H9 (cell line): ENCODE data around the gene LDB1. TPM values are rescaled to one million over a fixed set of nuclear protein-coding genes. Genes with fewer than 3 reads are reported as not detected.

Experiments
- DNase-seq: peaks from one replicate; pipeline ENCODE4 v3.0.0-alpha.2; 2017
- H2AFZ ChIP-seq: one replicate; pipeline ENCODE4 v1.6.1; 2013; ENCODE audit warnings: mild to moderate bottlenecking, low read length, control low read depth, moderate library complexity
- H2AK5ac ChIP-seq: 2 replicates; pipeline ENCODE4 v1.6.1; 2013; ENCODE audit warnings: low read length, control low read depth, mixed read lengths; ENCODE audit not compliant: insufficient read length
- H2BK120ac ChIP-seq: one replicate; pipeline ENCODE4 v1.6.1; 2013; ENCODE audit warnings: low read depth, mild to moderate bottlenecking, low read length, control low read depth, inconsistent platforms; ENCODE audit not compliant: poor library complexity, severe bottlenecking
- H2BK12ac ChIP-seq: 2 replicates; pipeline ENCODE4 v1.6.1; 2013; ENCODE audit warnings: low read length, control low read depth, mixed read lengths, low read depth; ENCODE audit not compliant: insufficient read length
- H2BK15ac ChIP-seq: 2 replicates; pipeline ENCODE4 v1.6.1; 2013; ENCODE audit warnings: low read depth, low read length, control low read depth
- H2BK20ac ChIP-seq: one replicate; pipeline ENCODE4 v1.6.1; 2013; ENCODE audit warnings: low read depth, mild to moderate bottlenecking, low read length, control low read depth, inconsistent platforms; ENCODE audit not compliant: poor library complexity, severe bottlenecking
- H2BK5ac ChIP-seq: 2 replicates; pipeline ENCODE4 v1.6.1; 2013; ENCODE audit warnings: low read length, control low read depth, mixed read lengths; ENCODE audit not compliant: insufficient read length
- H3K14ac ChIP-seq: 2 replicates; pipeline ENCODE4 v1.6.1; 2013; ENCODE audit warnings: low read length, control low read depth; ENCODE audit not compliant: insufficient read depth
- H3K18ac ChIP-seq: 2 replicates; pipeline ENCODE4 v1.6.1; 2013; ENCODE audit warnings: low read depth, mild to moderate bottlenecking, mixed read lengths, low read length, control low read depth; ENCODE audit not compliant: insufficient read length
- H3K23ac ChIP-seq: 2 replicates; pipeline ENCODE4 v1.6.1; 2013; ENCODE audit warnings: low read length, control low read depth, mixed read lengths, low read depth; ENCODE audit not compliant: insufficient read length
- H3K23me2 ChIP-seq: 2 replicates; pipeline ENCODE4 v1.6.1; 2013; ENCODE audit warnings: low read depth, mild to moderate bottlenecking, mixed read lengths, low read length, control low read depth; ENCODE audit not compliant: insufficient read length, poor library complexity, severe bottlenecking
- H3K27ac ChIP-seq: 2 replicates; pipeline ENCODE4 v1.5.1; 2013; ENCODE audit warnings: low read length, control low read depth, mixed read lengths, low read depth; ENCODE audit not compliant: insufficient read length
- H3K27me3 ChIP-seq: 2 replicates; pipeline ENCODE4 v1.6.1; 2013; ENCODE audit warnings: low read length, control low read depth, inconsistent platforms; ENCODE audit not compliant: insufficient read depth
- H3K4ac ChIP-seq: 2 replicates; pipeline ENCODE4 v1.6.1; 2013; ENCODE audit warnings: low read depth, mild to moderate bottlenecking, control low read depth, inconsistent platforms, low read length, moderate library complexity
- H3K4me1 ChIP-seq: 2 replicates; pipeline ENCODE4 v1.6.1; 2013; ENCODE audit warnings: low read length, control low read depth, inconsistent platforms; ENCODE audit not compliant: insufficient read depth
- H3K4me2 ChIP-seq: 2 replicates; pipeline ENCODE4 v1.6.1; 2013; ENCODE audit warnings: low read length, control low read depth, mixed read lengths; ENCODE audit not compliant: insufficient read length, insufficient read depth
- H3K56ac ChIP-seq: 2 replicates; pipeline ENCODE4 v1.6.1; 2013; ENCODE audit warnings: low read depth, mild to moderate bottlenecking, mixed read lengths, low read length, control low read depth; ENCODE audit not compliant: insufficient read length
- H3K79me1 ChIP-seq: 2 replicates; pipeline ENCODE4 v1.6.1; 2013; ENCODE audit warnings: low read depth, mild to moderate bottlenecking, moderate library complexity, low read length, control low read depth, inconsistent platforms; ENCODE audit not compliant: insufficient read depth, poor library complexity, severe bottlenecking
- H3K79me2 ChIP-seq: 2 replicates; pipeline ENCODE4 v1.6.1; 2013; ENCODE audit warnings: low read length, control low read depth, inconsistent platforms; ENCODE audit not compliant: insufficient read depth
- H3K9ac ChIP-seq: 2 replicates; pipeline ENCODE4 v1.6.1; 2013; ENCODE audit warnings: low read length, control low read depth, mixed read lengths; ENCODE audit not compliant: insufficient read length; ENCODE audit errors: extremely low read depth
- H3K9me3 ChIP-seq: one replicate; pipeline ENCODE4 v1.6.1; 2013; ENCODE audit warnings: low read depth, low read length, inconsistent platforms; ENCODE audit not compliant: control insufficient read depth
- H3T11ph ChIP-seq: one replicate; pipeline ENCODE4 v1.6.1; 2013; ENCODE audit warnings: mild to moderate bottlenecking, low read length, control low read depth, inconsistent platforms
- H4K20me1 ChIP-seq: one replicate; pipeline ENCODE4 v1.6.1; 2013; ENCODE audit not compliant: control insufficient read depth, insufficient read length, insufficient read depth
- H4K5ac ChIP-seq: 2 replicates; pipeline ENCODE4 v1.6.1; 2013; ENCODE audit warnings: low read depth, mild to moderate bottlenecking, mixed read lengths, low read length, control low read depth; ENCODE audit not compliant: insufficient read length
- H4K8ac ChIP-seq: replicated peaks from 2 replicates; pipeline ENCODE4 v1.6.1; 2013; ENCODE audit warnings: low read length, control low read depth, mixed read lengths, low read depth; ENCODE audit not compliant: insufficient read length
- H4K91ac ChIP-seq: 2 replicates; pipeline ENCODE4 v1.6.1; 2013; ENCODE audit warnings: low read depth, mild to moderate bottlenecking, moderate library complexity, mixed read lengths, low read length, control low read depth; ENCODE audit not compliant: insufficient read length
- H3K27ac Mint-ChIP-seq, 3 experiments: 2 replicates in 2 of 3; 3 replicates in 1 of 3; pipeline ENCODE4 v1.8.0; 2020 to 2021; ENCODE audit warnings: mixed read lengths in 3 of 3, mild to moderate bottlenecking in 1 of 3, moderate library complexity in 1 of 3
- H3K27me3 Mint-ChIP-seq: 2 replicates; pipeline ENCODE4 v1.8.0; 2021; ENCODE audit warnings: low read depth, mild to moderate bottlenecking, moderate library complexity, mixed read lengths
- H3K36me3 Mint-ChIP-seq, 3 experiments: 2 replicates in 2 of 3; 3 replicates in 1 of 3; pipeline ENCODE4 v1.8.0; 2020 to 2021; ENCODE audit warnings: low read depth in 3 of 3, mixed read lengths in 3 of 3; ENCODE audit not compliant: insufficient read depth in 1 of 3
- H3K4me1 Mint-ChIP-seq, 2 experiments: 2 replicates each; pipeline ENCODE4 v1.8.0; 2020; ENCODE audit warnings: mixed read lengths in 2 of 2
- H3K4me3 Mint-ChIP-seq, 2 experiments: 2 replicates in 1 of 2; 3 replicates in 1 of 2; pipeline ENCODE4 v1.8.0; 2020 to 2021; ENCODE audit warnings: mild to moderate bottlenecking in 2 of 2, mixed read lengths in 2 of 2, moderate library complexity in 1 of 2
- H3K9me3 Mint-ChIP-seq, 2 experiments: 2 replicates in 1 of 2; 3 replicates in 1 of 2; pipeline ENCODE4 v1.8.0; 2020; ENCODE audit warnings: mild to moderate bottlenecking in 2 of 2, mixed read lengths in 2 of 2, moderate library complexity in 1 of 2
- CTCF ChIP-seq: fragments of 200-600 bp; sonication (generic); conservative IDR thresholded peaks from 3 replicates; pipeline ENCODE4 v1.8.0; 2021; ENCODE audit warnings: antibody characterized with exemption, mild to moderate bottlenecking
- WGBS: extraction: QIAGEN DNeasy Blood & Tissue Kit; methylation state at CpG from one replicate; pipeline ENCODE4 v1.1.7; 2013; ENCODE audit warnings: missing lambda C conversion rate, low lambda C conversion rate, mixed read lengths; ENCODE audit not compliant: insufficient read length; ENCODE audit errors: extremely low coverage; 5-methylcytosine and 5-hydroxymethylcytosine counted together
- total RNA-seq: library from RNA; stranded (reverse); gene quantifications from 2 replicates; pipeline ENCODE4 v1.2.1, GENCODE V29; 2021

The LDB1 gene
- total RNA-seq, 1 experiment from 2014 or later: 80.5 TPM

DNA sequence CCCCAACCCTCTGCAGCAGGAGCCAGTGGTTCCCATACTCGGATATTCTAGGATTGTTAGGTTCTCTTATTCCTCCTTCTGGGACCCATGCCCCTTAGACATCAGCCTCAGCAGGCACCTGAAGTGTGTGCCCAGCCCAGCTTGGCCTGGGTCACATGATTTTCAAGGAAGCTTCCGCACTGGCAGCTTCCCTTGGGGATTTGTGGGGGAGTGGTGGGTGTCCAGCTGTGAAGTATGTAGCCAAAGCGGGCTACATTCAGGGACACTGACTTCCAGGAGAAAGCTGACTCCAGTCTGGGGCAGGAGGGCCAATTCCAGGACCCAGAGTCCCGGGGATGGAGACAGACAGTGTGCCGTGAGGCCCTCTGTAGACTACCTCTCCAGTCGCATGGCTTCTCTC is 1.3 kb downstream of the LDB1 start:
- no peak overlapping the region for H2BK20ac ChIP-seq
- no peaks in the 10 kb centered on the region for H3K9me3 Mint-ChIP-seq
- TF ChIP-seq CTCF: no peak
- H3K4ac ChIP-seq: no peak overlapping the region
- peak; percentile 53 for DNase-seq
- H2BK12ac ChIP-seq: no peak overlapping the region
- H3K4me2 ChIP-seq: peak overlapping the region; percentile 72
- no CpG with 5 or more reads among the region's 6 CpGs for WGBS
- peak overlapping the region; percentile 66 to 89 (median 85); a peak in 5 of 7 replicates for H3K27ac Mint-ChIP-seq
- no peak overlapping the region for H3T11ph ChIP-seq
- peaks cover 25% of the 10 kb centered on the region for H3K23me2 ChIP-seq
- H2BK120ac ChIP-seq: no peak overlapping the region
- no peak overlapping the region for H3K23ac ChIP-seq
- H3K27ac ChIP-seq: no peak overlapping the region
- H4K20me1 ChIP-seq: peaks cover under 1% of the 10 kb centered on the region
- H3K27me3 ChIP-seq: no peaks in the 10 kb centered on the region
- H3K79me2 ChIP-seq: peaks cover 18% of the 10 kb centered on the region; the same call in 1 of the 2 replicates
- no peak overlapping the region for H2AFZ ChIP-seq
- no peaks in the 10 kb centered on the region for H3K27me3 Mint-ChIP-seq
- no peak overlapping the region for H2AK5ac ChIP-seq
- H4K5ac ChIP-seq: no peak overlapping the region
- no peaks in the 10 kb centered on the region for H3K9me3 ChIP-seq
- no peaks in the 10 kb centered on the region for H3K79me1 ChIP-seq
- H3K36me3 Mint-ChIP-seq: no peaks in the 10 kb centered on the region; a peak in 1 of 7 replicates
- no peak overlapping the region for H3K56ac ChIP-seq
- no peak overlapping the region for H2BK5ac ChIP-seq
- H4K8ac ChIP-seq: no peak overlapping the region
- peaks cover 66 to 67% of the 10 kb centered on the region in 2 experiments for H3K4me1 Mint-ChIP-seq
- peaks cover 24% of the 10 kb centered on the region for H3K4me1 ChIP-seq
- no peak overlapping the region for H4K91ac ChIP-seq
- no peak overlapping the region; the same call in 1 of the 2 replicates for H2BK15ac ChIP-seq
- no peak overlapping the region for H3K14ac ChIP-seq
- H3K4me3 Mint-ChIP-seq: peak overlapping the region; percentile 82 to 93
- H3K18ac ChIP-seq: no peak overlapping the region
- H3K9ac ChIP-seq: peak overlapping the region; percentile 29
